GM12873 (cell line): ENCODE results near the gene TSKU.

Experiments
- CTCF ChIP-seq: IDR thresholded peaks from 2 replicates; pipeline ENCODE4 v1.5.1; 2012; ENCODE audit warnings: low read depth, mild to moderate bottlenecking, moderate library complexity, low read length, control low read depth; ENCODE audit not compliant: insufficient read depth; ENCODE audit errors: missing control alignments

Gene TSKU

GRCh38 chr11:76823481-76824028, 40.4 kb downstream of the TSKU start:
- TF ChIP-seq CTCF: no peak

- no peak for TF ChIP-seq CTCF
Measured at GRCh38 chr11:76824083-76824939, 41.2 kb downstream of the TSKU start.

DNA sequence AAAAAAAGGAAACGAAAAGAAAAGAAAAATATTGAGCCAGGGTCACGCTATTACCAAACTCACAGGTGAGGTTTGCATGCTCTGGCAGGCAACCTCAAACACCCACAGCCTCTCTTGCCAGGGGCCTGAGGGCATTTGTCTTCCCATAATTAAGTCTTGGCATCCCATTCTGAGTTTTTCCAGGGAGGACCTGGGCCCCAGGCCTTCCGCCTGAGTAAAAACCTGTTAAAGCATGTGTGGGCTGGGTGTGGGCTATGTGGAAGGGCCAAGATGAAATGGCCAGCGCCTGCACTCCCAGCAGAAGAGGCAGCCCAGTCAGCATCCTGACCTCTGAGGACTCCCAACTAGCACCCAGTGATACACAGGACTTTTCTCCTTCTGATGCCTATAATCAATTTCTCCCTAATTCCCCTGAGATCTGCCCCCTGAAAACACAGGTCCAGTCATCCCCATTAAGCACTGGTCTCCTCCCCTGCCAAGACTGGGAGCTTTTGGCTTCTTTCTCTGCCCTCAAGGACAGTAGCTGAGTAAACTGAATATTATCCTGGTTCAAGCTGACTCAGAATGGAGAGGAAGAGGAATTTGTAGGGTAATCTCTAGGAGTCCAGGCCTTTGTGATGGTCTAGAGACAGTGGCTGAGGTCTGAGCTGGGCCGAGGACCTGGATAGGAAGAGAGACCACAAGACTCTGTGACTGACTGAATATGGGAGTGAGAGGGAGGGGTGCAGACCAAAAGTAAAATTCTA, 42.0 kb downstream of the TSKU start:
- TF ChIP-seq CTCF: no peak

GRCh38 chr11:76825726-76826396, 42.7 kb downstream of the TSKU start:
- no peak for TF ChIP-seq CTCF

DNA sequence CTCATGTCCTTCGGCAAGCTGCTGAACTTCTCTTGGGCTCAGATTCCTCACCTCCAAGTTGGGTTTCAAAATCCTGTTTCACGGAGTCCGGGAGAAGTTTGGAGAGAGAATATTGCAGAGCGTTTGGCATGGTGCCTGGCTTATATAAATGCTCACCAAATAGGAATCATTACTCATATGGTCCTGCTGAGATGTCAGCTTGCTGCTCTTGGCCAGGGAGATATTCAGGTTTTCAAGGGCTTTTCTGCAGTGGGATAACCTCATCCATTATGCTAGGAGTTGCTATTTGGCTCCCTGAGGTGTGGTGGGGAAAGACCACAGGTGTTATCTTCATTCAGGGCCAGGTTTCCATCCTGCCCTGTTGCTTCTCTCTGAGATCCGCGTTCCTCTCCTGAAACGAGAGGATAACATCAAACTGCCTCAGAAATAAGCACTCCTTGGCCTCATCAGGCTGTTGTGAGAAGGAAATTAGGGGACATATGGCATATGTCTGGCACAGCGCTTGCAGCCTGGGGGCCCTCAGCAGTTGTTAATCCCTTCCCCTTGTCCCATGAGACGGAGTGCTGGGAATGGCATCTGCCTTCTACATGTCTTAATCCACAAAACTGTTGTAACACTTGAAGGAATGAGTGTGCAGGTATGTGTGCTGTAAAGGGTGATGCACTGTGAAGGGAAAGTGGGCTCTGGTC, 47.6 kb downstream of the TSKU start:
- no peak for TF ChIP-seq CTCF

GRCh38 chr11:76831686-76832310, 48.6 kb downstream of the TSKU start:
- TF ChIP-seq CTCF: no peak
